HL-60 (cell line): ENCODE data around the gene CIAO3.

Experiments used
- DNase-seq, 2 experiments: peaks; one replicate each; pipeline ENCODE4 v3.0.0-alpha.2; 2010 to 2020; ENCODE audit warnings: low read depth in 1 of 2, low spot score in 1 of 2
- H3K27ac ChIP-seq: fragments of 250-450 bp; sonication (Bioruptor Pico); replicated peaks from 2 replicates; pipeline ENCODE4 v1.5.1; 2020; ENCODE audit warnings: mild to moderate bottlenecking, moderate library complexity
- H3K27me3 ChIP-seq: fragments of 250-450 bp; sonication (Bioruptor Pico); 2 replicates; pipeline ENCODE4 v1.5.1; 2021; ENCODE audit warnings: mild to moderate bottlenecking, moderate library complexity; ENCODE audit not compliant: insufficient read depth, poor library complexity, severe bottlenecking
- H3K4me3 ChIP-seq: replicated peaks from 2 replicates; pipeline ENCODE4 v1.5.1; 2011; ENCODE audit warnings: mild to moderate bottlenecking, control low read depth, low read length; ENCODE audit not compliant: insufficient read depth
- CTCF ChIP-seq: IDR thresholded peaks from one replicate; pipeline ENCODE4 v1.5.1; 2011; ENCODE audit warnings: low read length, control low read depth, inconsistent platforms; ENCODE audit not compliant: insufficient read depth
- GABPA ChIP-seq: IDR thresholded peaks from 2 replicates; pipeline ENCODE4 v1.6.1; 2012; ENCODE audit warnings: low read depth
- POLR2AphosphoS5 ChIP-seq: IDR thresholded peaks from 2 replicates; pipeline ENCODE4 v1.6.1; 2012; ENCODE audit warnings: low read depth
- REST ChIP-seq: IDR thresholded peaks from 2 replicates; pipeline ENCODE4 v1.6.1; 2012; ENCODE audit warnings: low read depth; ENCODE audit not compliant: insufficient replicate concordance
- SPI1 ChIP-seq: IDR thresholded peaks from 2 replicates; pipeline ENCODE4 v1.6.1; 2012; ENCODE audit warnings: low read depth, mild to moderate bottlenecking, borderline replicate concordance

The CIAO3 gene

GRCh38 chr16:716768-717325 is 23.9 kb downstream of the CIAO3 start:
- Histone ChIP-seq H3K27me3 (peaks cover 7% of the 10 kb centered on the region), H3K4me3 (no peak overlapping the region), H3K27ac (no peak overlapping the region)
- no peak for TF ChIP-seq CTCF
- TF ChIP-seq GABPA: no peak
- TF ChIP-seq REST: no peak
- TF ChIP-seq POLR2AphosphoS5: no peak; the same call in 1 of the 2 replicates
- no peak for TF ChIP-seq SPI1
- no peak for DNase-seq

GRCh38 chr16:716200-716568 is 24.6 kb downstream of the CIAO3 start:
- H3K27me3 ChIP-seq: peaks cover 9% of the 10 kb centered on the region
- H3K27ac ChIP-seq: no peak overlapping the region
- TF ChIP-seq GABPA (no peak), CTCF (no peak), SPI1 (no peak), POLR2AphosphoS5 (no peak), REST (no peak)
- no peak for DNase-seq
- H3K4me3 ChIP-seq: no peak overlapping the region

GRCh38 chr16:715477-716199 is 25.2 kb downstream of the CIAO3 start:
- TF ChIP-seq REST (no peak), POLR2AphosphoS5 (0 out of 2 replicates have a peak, but pooled peaks have one; percentile 0), GABPA (no peak), CTCF (no peak), SPI1 (no peak)
- H3K4me3 ChIP-seq: peak overlapping the region; percentile 42
- H3K27ac ChIP-seq: no peak overlapping the region
- H3K27me3 ChIP-seq: peaks cover 14% of the 10 kb centered on the region
- no peak for DNase-seq
